ENCODE results near the gene C1QTNF7. TPM values are rescaled to one million over a fixed set of nuclear protein-coding genes. Genes with fewer than 3 reads are reported as not detected.

C1QTNF7 gene
- polyA plus RNA-seq, 3 donors = 0.22 to 5.8 (median 4.5) TPM

DNA sequence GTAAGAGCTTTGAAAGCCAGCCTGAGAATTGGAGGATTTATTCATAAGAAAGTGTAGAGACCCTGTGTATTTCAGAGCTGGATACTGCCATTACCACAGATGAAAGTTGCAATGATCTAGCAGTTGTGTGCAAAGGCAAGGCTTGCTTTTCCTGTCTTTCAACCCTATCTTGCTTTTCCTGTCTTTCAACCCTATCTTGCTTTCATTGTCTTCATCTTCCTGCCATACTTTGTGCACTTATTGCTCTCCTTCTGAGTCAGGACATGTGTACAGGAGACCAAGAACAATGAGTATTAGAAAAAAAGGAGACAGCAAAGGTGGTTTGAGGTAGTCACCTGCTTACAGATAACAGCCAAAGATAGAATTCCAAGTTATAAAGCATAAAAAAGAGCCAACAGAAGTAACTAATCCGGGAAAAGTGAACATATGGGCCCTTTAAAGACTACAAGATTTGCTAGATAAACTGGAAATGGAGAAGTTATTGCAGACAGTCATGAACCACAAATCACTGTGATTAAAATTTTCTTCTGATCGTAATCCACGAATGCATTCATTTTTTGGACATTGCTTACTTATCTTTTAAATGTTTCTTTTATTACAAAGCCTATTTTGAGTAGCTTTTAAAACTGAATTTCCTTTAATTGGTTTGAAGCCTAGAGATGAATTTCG is 17.2 kb downstream of the C1QTNF7 start:
- 48 to 68% (median 51%) methylated on average over 4 of the region's 4 CpGs for WGBS, 3 donors

DNA sequence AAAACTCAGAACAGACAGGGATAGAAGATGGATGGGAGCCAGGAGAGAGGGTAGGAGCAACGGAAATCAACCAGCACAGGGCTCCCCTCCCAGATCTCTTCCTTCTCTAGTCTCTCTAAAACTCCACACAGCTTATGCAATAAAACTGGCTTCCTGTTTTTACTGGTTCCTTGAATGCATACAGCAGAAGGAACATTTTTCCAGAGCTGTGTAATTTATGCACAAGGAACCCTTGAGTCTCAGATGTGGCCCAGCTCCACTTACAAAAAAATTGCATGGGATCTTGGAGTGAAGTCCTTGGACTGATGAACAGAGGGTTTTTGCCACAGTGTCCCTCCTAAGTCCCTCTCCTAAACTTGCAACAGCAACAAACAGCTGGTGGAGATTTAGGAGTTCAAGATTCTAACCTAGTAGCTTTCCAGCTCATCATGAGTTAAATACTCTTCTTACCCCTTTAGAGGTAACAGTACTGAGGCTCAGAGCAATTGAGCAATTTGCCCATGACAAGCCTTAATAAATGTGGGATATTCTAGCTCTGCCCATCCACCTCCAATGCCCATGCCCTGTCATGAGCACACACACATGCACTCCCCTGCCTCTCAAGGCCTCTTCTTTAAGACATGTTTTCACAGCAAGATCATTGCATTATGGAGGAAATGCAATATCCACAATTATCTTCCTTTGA is 23.5 kb downstream of the C1QTNF7 start:
- H3K27ac ChIP-seq (ENCODE audit: low read depth, low read length) = no peak overlapping the region
- WGBS, 3 donors = 5 to 40% (median 6%) methylated on average over 1 of the region's 1 CpG

More for the DNA sequence above, 17.2 kb downstream of the C1QTNF7 start:
- H3K27ac ChIP-seq (ENCODE audit: low read depth, low read length) = no peak overlapping the region

DNA sequence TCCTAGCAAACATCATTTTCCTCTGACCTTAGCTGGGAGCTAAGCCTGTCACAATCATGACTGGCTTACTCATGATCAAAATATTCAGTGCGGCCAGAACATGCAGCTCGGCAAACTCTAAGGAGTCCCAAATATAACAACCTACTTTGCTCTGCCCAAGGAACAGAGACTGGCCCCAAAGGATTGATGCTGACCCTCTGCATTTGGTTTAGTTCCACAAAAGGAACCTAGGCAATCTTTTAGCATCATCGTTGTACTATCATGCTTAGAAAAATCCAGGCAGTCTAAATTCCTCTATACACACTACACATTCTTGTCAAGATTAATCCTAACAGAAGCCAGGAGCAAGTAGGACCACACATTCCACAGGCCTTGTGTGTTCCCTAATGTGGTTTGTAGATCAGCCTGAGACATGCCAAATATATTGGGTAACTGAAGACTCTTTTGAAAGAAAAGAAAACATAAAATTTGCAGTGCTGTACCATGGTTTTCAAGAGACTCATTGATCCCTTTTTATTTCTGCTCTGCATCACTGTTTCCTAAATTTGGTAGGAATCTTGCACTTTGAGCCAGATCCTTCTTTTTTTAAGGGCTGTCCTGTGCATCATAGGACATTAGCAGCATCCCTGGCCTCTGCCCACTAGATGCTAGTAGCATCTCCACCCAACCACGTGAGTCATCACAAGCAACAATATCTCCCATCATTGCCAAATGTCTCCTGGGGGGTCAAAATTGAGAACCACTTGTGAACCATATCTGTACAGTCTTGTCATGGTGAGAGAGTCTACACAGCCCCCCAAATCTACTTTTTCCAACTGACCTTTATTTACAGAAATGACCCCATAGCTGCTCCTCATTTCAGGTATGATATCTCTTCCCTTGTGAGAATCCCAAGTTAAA is 24.3 kb downstream of the C1QTNF7 start:
- no peak overlapping the region for H3K27ac ChIP-seq (ENCODE audit: low read depth, low read length)
- 45 to 65% (median 48%) methylated on average over 4 of the region's 4 CpGs for WGBS, 3 donors

DNA sequence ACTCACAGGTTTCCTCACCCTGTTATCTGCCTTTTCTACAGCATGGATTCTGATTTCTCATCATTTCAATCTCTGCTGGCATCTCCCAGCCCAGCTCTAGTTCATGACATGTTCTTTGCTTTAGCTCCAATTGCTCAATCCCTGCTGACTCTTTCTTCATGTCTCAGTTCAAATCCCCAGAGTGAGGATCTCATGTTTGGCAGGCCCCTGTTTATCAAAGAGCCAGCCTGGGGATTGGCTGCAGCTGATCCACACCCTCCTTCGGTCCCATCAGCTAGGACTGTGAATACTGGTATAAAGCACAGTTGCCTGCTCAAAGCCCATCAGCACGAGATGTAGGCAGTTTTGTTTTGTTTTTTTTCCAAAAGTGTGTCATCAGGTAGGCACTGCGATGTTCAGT is 27.5 kb downstream of the C1QTNF7 start:
- 74 to 77% (median 74%) methylated on average over 3 of the region's 3 CpGs for WGBS, 3 donors
- H3K27ac ChIP-seq (ENCODE audit: low read depth, low read length) = no peak overlapping the region

DNA sequence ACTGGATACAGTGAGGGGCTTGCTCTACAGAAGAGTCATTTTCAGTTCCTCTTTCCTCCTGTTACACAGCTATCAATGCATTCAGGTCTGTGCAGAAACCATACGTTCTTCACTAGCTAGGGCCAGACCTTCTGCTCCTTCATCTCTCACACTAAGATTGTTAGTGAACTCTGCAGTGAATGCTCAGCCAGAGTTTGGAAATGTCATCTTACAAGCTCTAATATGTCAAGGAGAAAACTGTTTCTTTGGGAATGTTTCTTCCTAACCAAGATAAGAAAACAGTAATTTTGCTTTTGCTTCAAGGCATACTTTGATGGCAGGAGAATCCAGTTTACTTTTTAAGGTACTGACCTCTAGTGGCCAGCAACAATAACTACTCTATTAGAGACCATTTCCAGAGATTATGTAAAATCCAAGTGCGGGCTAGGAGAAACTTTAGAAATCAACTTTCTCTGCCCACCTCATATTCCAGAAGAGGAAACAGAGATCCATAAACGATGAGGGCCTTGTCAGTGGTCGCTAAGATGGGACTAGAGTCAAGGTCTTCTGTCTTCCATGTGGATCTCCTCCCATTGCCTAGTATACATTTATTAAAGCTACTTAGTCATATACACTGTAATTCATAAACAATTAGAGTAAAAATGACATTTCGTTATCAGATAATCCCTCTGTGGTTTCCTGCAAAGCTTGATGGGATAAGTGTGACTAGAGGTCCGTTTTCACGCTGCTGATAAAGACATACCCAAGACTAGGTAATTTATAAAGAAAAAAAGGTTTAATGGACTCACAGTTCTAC is 29.8 kb downstream of the C1QTNF7 start:
- WGBS, 3 donors = 23 to 25% (median 24%) methylated on average over 7 of the region's 7 CpGs
- no peak overlapping the region for H3K27ac ChIP-seq (ENCODE audit: low read depth, low read length)

DNA sequence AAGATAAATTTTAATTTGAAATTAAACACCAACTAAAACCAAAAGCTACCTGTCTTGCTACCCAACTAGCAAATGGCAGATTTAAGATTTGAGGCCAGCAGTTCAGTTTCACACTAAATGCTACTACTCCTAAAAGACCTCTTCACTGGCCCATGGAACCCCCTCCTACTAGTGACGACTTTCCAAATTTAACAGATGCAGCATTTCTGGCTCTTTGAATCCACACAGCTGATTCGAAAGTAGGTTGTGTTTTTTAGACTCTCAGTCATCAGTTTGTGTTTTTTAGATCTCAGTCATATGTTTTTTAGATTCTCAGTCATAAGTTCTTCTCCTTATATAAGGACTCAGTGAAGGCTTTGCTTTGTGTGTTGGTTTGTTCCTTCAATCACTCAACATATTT is 30.8 kb downstream of the C1QTNF7 start:
- H3K27ac ChIP-seq (ENCODE audit: low read depth, low read length) = no peak overlapping the region
- 75 to 86% (median 80%) methylated on average over 2 of the region's 2 CpGs for WGBS, 3 donors

DNA sequence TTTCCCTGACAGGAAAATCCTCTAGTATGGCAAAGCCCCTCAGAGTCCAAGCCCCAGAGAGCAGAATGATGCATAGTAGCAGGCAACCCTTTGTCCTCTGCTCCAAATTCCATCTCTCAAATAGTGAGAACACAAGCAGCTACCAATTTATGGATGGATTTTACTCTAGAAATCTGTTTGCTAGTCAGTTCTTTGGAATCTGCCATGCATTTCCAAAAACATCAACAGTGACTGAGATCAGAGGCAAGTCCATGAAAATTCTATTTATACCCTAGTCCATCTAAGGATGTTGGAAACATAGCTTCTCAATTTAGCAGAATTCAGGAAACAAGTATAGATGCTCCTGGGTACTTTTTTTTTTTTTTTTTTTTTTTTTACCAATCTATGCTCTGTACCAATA is 31.9 kb downstream of the C1QTNF7 start:
- H3K27ac ChIP-seq (ENCODE audit: low read depth, low read length) = no peak overlapping the region

DNA sequence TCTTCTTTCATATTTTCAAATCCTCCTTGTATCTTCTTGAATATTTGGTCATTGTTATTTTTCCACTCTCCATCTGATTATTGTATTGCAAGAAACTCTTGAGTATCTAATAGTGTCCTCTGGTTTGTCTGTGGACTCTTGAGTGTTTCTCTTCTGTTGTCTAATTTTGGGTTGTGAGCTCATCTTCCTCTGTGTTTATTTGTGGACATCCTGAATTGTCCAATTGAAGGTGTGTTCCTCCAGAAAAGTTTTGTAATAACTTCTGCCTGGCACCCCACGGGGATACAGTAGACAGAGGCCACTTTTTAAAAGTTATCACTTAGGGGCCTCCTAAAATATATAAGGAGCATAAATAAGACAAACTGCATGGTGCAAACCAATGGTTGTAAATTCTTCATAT is 38.8 kb downstream of the C1QTNF7 start:
- WGBS, 3 donors = 48 to 81% (median 48%) methylated on average over 1 of the region's 1 CpG
- H3K27ac ChIP-seq (ENCODE audit: low read depth, low read length) = no peak overlapping the region

DNA sequence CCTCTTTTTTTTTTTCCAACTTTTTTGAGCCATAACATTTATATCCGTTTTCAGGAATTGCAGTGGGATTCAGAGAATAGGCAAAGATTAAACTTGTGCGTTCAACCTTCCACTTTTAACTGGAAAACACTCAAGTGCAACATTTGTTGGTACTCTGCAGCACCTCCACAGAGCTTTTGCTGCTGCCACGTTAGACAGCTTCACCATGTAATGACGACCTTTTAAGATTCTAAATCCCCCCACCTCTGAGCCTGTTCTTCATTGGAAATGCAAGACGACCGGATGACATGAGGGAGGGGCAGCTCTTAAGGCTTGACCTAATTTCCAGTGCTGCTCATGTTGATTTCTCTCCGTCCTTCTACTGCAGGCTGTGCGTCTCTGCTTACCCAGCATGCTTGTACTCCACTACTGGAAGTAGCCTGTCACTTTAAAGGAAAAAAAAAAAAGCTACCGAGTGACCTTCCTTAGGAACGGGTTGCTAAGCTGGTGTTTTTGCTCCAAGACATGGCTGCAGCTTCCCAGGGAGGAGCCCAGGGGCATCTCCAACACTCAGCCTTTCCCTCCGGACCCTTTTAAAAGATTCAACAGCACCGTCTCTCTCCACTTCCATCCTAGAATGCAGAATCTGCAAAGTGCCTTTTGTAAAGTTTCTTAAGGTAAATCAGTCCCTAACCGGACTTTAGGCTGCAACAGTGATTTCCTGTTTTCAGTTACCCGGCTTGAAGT is 41.7 kb downstream of the C1QTNF7 start, which contains the start of gene CC2D2A:
TSS of gene CC2D2A (plus strand) at position 481 of the 726 bp plus-strand sequence. CDS start 6,051 bp downstream, outside the sequence.
- no peak within 1 kb of the TSS for H3K27ac ChIP-seq (ENCODE audit: low read depth, low read length)
- WGBS, 3 donors = 5 to 7% (median 7%) methylated on average over 14 of the region's 14 CpGs

DNA sequence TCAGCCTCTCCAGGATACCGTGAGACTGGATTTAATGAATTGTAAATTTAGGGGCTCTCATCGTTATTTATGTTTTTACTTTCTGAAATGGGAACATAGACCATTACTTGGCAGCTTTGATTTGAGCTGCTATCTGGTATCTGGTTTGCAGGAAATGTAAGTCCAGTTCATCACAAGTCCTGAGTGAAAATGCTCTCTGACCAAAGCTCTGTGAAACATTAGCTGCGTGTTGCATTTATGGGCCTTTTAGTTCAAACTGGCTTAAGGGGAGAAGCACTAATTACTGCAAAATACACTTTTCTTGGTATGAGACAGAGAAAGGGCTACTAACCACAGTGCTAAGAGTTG is 42.3 kb downstream of the C1QTNF7 start:
- H3K27ac ChIP-seq (ENCODE audit: low read depth, low read length) = no peak overlapping the region
- WGBS, 3 donors = 1 to 5% (median 2%) methylated on average over 3 of the region's 3 CpGs

DNA sequence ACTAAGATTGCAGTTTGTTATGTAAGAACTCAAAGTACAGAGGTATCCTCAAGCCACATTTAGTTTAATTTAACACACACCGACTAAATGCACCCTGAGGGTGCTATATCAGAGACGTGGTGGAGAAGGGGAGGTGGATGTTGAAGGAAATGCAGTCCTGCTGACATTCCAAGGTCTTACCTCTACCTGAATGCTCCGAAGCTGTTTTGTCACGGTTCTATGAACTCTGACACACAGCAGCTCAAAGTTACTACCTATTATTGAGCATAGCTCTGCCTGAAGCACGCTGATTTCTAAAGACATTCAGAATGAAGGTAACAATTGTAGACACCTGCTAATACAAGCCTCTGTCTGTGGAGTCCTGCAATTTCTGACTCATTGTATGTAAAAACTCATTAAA is 48.6 kb downstream of the C1QTNF7 start:
- WGBS, 3 donors = 82 to 94% (median 90%) methylated on average over 5 of the region's 5 CpGs

DNA sequence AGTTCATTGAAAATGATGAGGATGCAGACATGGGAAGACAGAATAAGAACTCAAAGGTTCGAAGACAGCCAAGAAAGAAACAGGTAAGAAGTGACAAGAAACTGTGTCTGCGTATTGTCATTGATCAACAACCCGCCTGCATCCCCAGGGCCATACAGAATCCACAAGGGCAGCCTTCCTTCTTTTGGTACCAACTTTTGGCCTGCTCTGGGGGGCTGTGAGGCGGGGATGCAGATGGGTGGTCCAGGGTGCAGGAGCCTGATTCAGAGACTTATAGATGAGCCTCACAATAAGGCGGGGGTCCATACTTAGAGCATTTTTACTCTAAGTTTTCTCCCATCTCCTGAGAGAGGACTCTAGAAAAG is 50.9 kb downstream of the C1QTNF7 start:
- 60 to 77% (median 61%) methylated on average over 5 of the region's 5 CpGs for WGBS, 3 donors
- H3K27ac ChIP-seq (ENCODE audit: low read depth, low read length) = no peak overlapping the region

More for the DNA sequence above, 48.6 kb downstream of the C1QTNF7 start:
- no peak overlapping the region for H3K27ac ChIP-seq (ENCODE audit: low read depth, low read length)

DNA sequence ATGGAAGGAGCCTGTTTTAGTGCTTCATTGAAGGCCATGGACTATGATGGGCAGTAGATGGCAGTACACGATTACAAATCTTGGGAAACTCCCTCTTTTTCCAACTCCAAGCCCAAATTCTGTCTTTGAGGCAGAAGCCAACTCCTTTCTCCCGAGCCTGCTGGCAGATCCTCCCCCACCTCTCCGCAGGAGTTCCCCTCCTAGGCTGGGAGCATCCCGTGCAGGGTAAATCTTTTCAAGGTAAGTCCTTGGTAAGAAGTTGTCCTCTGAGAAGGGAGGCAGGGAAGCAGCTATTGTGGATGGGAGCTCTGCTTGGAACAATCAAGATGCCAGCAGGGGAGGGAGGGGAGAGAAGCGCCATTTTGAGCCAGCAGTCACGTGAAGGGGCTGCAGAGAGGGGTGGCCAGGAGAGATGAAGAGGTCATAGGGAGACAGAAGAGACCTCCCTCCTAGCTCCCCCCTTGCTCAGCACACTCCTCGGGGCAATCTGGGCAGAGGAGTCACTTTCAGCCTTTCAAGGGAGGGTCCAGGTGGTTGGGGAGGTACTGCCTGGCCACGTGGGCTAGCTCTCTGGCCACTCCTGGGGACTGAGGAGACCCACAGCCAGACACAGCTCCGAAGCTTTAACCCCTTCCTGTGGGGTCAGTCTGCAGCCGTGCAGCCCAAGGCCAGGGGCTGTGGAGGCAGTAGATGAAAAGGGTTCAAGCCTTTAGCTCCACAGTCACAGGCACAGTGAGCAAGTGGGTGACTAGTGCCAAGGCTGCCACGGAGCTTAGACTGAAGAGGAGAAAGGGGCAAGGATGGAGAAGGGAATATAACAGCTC is 51.5 kb downstream of the C1QTNF7 start:
- 27 to 52% (median 35%) methylated on average over 11 of the region's 11 CpGs for WGBS, 3 donors
- no peak overlapping the region for H3K27ac ChIP-seq (ENCODE audit: low read depth, low read length)

DNA sequence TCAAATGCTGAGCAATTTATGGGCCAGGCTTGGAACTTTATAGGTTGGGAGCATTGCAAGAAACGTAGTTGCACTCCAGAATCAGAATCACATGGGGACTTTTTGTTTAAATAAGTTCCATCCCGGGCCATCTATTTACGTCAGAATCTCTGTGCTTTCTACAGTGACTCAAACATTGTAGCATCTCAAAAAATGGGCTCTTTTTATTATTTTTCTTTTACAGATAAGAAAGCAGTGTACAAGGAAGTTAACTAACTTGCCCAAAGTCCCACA is 52.0 kb downstream of the C1QTNF7 start:
- H3K27ac ChIP-seq (ENCODE audit: low read depth, low read length) = no peak overlapping the region
- WGBS, 3 donors = 42 to 64% (median 47%) methylated on average over 3 of the region's 3 CpGs

DNA sequence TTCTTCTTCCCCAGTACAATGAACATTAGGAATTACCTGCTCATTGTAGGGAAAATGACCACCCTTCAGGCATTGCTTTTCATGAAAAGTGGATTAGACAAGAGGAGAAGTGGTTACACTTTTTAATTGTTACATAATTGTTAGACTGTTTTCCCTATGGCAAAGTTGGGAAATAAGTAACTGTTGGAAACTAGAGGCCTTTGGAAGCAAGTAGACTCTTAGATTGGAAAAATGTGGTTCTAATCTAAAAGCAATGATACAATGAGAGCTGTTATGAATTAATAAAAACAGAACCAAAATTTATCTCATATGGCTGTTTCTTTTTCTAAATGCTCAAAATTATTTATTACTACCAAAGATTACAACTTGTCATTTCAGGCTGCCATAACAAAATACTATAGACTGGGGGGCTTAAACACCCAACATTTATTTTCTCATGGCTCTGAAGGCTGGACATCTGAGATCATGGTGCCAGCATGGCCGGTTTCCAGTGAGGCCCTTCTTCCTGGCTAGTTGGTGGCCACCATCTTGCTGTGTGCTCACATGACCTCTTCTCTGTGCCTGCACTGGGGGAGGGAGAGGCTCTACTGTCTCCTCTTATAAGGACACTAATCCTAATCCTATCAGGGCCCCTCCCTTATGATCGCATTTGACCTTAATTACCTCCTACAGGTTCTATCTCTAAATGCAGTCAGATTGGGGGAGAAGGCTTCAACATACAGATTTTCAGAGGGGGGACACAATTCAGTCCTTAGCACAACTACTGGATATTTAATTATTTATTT is 54.3 kb downstream of the C1QTNF7 start:
- no peak overlapping the region for H3K27ac ChIP-seq (ENCODE audit: low read depth, low read length)
- 94 to 97% (median 96%) methylated on average over 2 of the region's 2 CpGs for WGBS, 3 donors

DNA sequence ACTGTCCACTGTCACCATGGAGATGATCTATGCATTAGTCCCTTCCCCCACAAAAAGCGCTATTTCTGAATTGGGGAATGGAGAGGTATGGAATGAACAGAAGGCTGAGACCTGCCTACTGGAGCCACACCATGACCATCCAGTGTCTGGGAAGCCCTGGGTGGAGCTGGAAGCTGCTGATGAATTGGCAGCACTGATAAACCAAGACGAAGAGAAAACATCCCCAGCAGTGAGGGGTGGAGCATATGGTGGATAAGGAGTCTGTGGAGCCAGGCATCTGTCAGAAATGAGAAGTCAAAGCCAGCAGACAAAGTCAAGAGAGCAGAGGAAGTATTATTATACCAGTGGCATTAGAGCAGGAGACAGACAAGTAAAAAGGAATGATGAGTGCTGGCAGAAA is 55.0 kb downstream of the C1QTNF7 start:
- no peak overlapping the region for H3K27ac ChIP-seq (ENCODE audit: low read depth, low read length)
- 61 to 81% (median 73%) methylated on average over 2 of the region's 2 CpGs for WGBS, 3 donors

DNA sequence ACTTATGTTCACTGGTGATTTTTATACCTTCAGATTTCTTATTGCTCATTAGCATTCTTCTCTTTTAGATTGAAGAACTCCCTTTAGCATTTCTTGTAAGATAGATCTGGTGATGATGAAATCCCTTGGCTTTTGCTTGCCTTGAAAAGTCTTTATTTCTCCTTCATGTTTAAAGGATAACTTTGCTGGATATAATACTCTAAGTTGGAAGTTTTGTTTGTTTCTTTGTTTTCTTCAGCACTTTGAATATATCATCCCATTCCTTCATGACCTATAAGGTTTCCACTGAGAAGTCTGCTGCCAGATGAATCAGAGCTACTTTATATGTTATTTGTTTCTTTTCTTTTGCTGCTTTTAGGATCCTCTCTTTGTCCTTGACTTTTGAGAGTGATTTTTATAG is 60.3 kb downstream of the C1QTNF7 start:
- H3K27ac ChIP-seq (ENCODE audit: low read depth, low read length) = no peak overlapping the region

All from adipose tissue (tissue), 3 donors.